ENCODE data around the gene ZNF534.
"Not testable (repeated sequence)": the region's sequence is repeated elsewhere in the genome, so short reads cannot be mapped to it uniquely, and the experiment has no call there.

Gene ZNF534

DNA sequence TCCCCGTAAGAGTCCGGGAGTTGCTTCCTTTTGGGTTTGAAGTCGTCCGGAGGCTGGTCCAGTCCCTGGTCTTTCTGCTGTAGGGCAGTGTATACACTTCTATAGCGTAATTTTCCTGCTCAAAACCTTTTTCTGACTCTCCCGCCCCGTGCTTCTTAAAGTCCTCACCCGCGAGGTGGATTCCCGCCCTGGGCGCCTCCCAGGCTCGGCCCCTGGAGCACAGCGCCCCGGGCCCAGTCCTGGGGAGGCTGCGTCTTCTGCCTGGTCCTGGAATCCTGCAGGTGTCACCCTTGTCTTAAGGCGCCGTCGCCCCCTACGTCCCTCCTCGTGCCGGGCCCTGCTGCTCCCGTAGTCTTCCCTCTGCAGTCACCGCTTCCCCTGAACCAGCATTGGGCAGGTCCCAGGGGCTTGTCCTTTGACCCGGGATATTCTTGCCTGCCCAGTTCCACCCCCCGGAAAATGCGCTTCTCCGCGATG is 64.1 kb downstream of the ZNF534 start:
- Histone ChIP-seq H3K27me3 (replicated peaks) (no peaks in the 10 kb centered on the region), H3K27ac (no peak overlapping the region), H3K36me3 (replicated peaks) (no peaks in the 10 kb centered on the region), H3K4me3 (ENCODE audit: low read depth, low read length) (no peak overlapping the region)
- DNase-seq: no peak
- TF ChIP-seq, protein P1, sequence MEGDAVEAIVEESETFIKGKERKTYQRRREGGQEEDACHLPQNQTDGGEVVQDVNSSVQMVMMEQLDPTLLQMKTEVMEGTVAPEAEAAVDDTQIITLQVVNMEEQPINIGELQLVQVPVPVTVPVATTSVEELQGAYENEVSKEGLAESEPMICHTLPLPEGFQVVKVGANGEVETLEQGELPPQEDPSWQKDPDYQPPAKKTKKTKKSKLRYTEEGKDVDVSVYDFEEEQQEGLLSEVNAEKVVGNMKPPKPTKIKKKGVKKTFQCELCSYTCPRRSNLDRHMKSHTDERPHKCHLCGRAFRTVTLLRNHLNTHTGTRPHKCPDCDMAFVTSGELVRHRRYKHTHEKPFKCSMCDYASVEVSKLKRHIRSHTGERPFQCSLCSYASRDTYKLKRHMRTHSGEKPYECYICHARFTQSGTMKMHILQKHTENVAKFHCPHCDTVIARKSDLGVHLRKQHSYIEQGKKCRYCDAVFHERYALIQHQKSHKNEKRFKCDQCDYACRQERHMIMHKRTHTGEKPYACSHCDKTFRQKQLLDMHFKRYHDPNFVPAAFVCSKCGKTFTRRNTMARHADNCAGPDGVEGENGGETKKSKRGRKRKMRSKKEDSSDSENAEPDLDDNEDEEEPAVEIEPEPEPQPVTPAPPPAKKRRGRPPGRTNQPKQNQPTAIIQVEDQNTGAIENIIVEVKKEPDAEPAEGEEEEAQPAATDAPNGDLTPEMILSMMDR (IDR thresholded peaks at IDR 0.05; ENCODE audit: low read depth, low read length, missing control alignments): peak; percentile 14
- in situ Hi-C loops (cut with HindIII; ENCODE audit: low pct_ligation_motif_present, low sequenced_read_pairs): no loop called here

DNA sequence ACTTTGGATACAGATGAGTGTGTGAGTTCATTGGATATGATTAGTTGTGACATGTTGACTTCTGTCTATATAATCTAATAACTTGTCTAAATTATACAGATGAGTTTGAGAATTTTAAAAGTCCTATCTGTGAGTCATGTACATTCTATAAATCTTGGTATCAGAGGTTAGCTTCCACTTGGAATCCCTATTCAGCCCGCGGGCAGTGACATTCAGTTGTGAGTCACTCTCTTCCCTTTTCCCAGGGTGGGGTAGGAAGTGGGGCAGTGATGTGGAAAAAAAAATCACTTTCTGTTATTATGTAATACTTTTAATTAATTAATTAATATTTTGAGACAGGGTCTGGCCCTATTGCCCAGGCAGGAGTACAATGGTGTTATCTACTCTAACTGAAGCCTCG is 65.6 kb downstream of the ZNF534 start:
- no peak overlapping the region for H3K27ac ChIP-seq
- TF ChIP-seq, protein P1 (IDR thresholded peaks at IDR 0.05; ENCODE audit: low read depth, low read length, missing control alignments): no peak
- H3K36me3 ChIP-seq (replicated peaks): no peaks in the 10 kb centered on the region
- peak; percentile 1 for DNase-seq
- no peak overlapping the region for H3K4me3 ChIP-seq (ENCODE audit: low read depth, low read length)
- in situ Hi-C loops (cut with HindIII; ENCODE audit: low pct_ligation_motif_present, low sequenced_read_pairs): no loop called here
- H3K27me3 ChIP-seq (replicated peaks): no peaks in the 10 kb centered on the region

DNA sequence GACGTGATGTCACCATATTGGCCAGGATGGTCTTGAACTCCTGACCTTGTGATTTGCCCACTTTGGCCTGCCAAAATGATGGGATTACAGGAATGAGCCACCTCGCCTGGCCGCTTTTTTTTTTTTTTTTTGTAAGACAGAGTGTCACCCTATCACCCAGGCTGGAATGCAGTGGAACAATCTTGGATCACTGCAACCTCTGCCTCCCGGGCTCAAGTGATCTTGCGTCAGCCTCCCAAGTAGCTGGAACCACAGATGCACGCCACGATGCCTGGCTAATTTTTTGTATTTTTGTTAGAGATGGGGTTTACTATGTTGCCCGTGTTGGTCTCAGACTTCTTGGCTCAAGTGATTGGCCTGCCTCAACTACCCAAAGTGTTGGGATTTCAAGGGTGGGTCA is 69.6 kb downstream of the ZNF534 start:
- Histone ChIP-seq H3K27ac (no peak overlapping the region), H3K36me3 (replicated peaks) (no peaks in the 10 kb centered on the region), H3K4me3 (ENCODE audit: low read depth, low read length) (no peak overlapping the region), H3K27me3 (replicated peaks) (no peaks in the 10 kb centered on the region)
- in situ Hi-C loops (cut with HindIII; ENCODE audit: low pct_ligation_motif_present, low sequenced_read_pairs): no loop called here
- TF ChIP-seq, protein P1 (IDR thresholded peaks at IDR 0.05; ENCODE audit: low read depth, low read length, missing control alignments): no peak
- no peak for DNase-seq

DNA sequence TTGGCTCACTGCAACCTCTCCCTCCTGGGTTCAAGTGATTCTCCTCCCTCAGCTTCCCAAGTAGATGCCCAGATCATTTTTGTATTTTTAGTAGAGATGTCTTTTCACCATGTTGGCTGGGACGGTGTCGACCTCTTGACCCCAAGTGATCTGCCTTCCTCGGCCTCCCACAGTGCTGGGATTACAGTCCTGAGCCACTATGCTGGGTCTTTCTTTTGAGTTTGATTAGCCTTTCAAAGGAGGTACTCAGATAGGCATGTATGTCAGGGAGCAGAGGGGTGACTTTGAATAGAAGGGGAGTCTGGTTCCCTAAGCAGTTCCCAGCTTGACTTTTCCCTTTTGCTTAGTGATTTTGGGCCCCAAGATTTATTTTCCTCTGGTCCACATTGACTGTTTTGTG is 71.5 kb downstream of the ZNF534 start:
- H3K36me3 ChIP-seq (replicated peaks); H3K27me3 ChIP-seq (replicated peaks); H3K4me3 ChIP-seq (ENCODE audit: low read depth, low read length); DNase-seq; in situ Hi-C loops (cut with HindIII; ENCODE audit: low pct_ligation_motif_present, low sequenced_read_pairs); H3K27ac ChIP-seq: not testable (repeated sequence)

- in situ Hi-C loops (cut with HindIII; ENCODE audit: low pct_ligation_motif_present, low sequenced_read_pairs); H3K27me3 ChIP-seq (replicated peaks); H3K36me3 ChIP-seq (replicated peaks); H3K27ac ChIP-seq; H3K4me3 ChIP-seq (ENCODE audit: low read depth, low read length); DNase-seq: not testable (repeated sequence)
These were observed 72.0 kb downstream of the ZNF534 start for GRCh38 chr19:52500991-52501390.
